GM13977 (cell line): ENCODE results near the gene SHC1.

Source experiments
- DNase-seq: peaks from one replicate; pipeline ENCODE4 v3.0.0; 2012; ENCODE audit warnings: low spot score
- CTCF ChIP-seq: IDR thresholded peaks from 2 replicates; pipeline ENCODE4 v1.5.1; 2012; ENCODE audit warnings: mild to moderate bottlenecking, control low read depth; ENCODE audit not compliant: insufficient read depth; ENCODE audit errors: extremely low read depth, missing control alignments
- in situ Hi-C: fragments of 300-500 bp; cut with MboI; formaldehyde crosslinking; loops from one replicate; pipeline ENCODE4 v1.12.0; 2022; ENCODE audit warnings: low sequenced_read_pairs, low pct_unique_long_range_greater_than_20kb, mixed read lengths, inconsistent platforms; ENCODE audit not compliant: unreplicated experiment

The SHC1 gene

GRCh38 chr1:154912755-154913154 lies 57.8 kb downstream of the SHC1 start:
- TF ChIP-seq CTCF = no peak
- no peak for DNase-seq
- in situ Hi-C loops = no loop called here
